Measurements from ENCODE around the gene CFAP161.
"Not testable (repeated sequence)": the region's sequence is repeated elsewhere in the genome, so short reads cannot be mapped to it uniquely, and the experiment has no call there.

Gene CFAP161

GRCh38 chr15:81157195-81157938 lies 23.3 kb downstream of the CFAP161 start:
- DNase-seq (ENCODE audit: low read depth in 1 of 2, low spot score in 1 of 2) = no peak

- no peak for DNase-seq (ENCODE audit: low read depth in 1 of 2, low spot score in 1 of 2)
Observed at GRCh38 chr15:81157939-81158223, 23.8 kb downstream of the CFAP161 start.

- not testable (repeated sequence) for DNase-seq (ENCODE audit: low read depth in 1 of 2, low spot score in 1 of 2)
Observed at GRCh38 chr15:81158561-81158960, 24.5 kb downstream of the CFAP161 start.

- no peak for DNase-seq (ENCODE audit: low read depth in 1 of 2, low spot score in 1 of 2)
Observed at GRCh38 chr15:81160312-81161159, 26.5 kb downstream of the CFAP161 start.

GRCh38 chr15:81161160-81161673 lies 27.1 kb downstream of the CFAP161 start:
- no peak for DNase-seq (ENCODE audit: low read depth in 1 of 2, low spot score in 1 of 2)

GRCh38 chr15:81161851-81162250 lies 27.8 kb downstream of the CFAP161 start:
- no peak for DNase-seq (ENCODE audit: low read depth in 1 of 2, low spot score in 1 of 2)

- DNase-seq (ENCODE audit: low read depth in 1 of 2, low spot score in 1 of 2) = no peak
Observed at GRCh38 chr15:81163961-81164800, 30.1 kb downstream of the CFAP161 start.

- no peak for DNase-seq (ENCODE audit: low read depth in 1 of 2, low spot score in 1 of 2)
Observed at GRCh38 chr15:81165535-81165934, 31.5 kb downstream of the CFAP161 start.

- no peak for DNase-seq (ENCODE audit: low read depth in 1 of 2, low spot score in 1 of 2)
Observed at GRCh38 chr15:81166636-81167305, 32.7 kb downstream of the CFAP161 start.

GRCh38 chr15:81168131-81168526 lies 34.1 kb downstream of the CFAP161 start:
- no peak for DNase-seq (ENCODE audit: low read depth in 1 of 2, low spot score in 1 of 2)

GRCh38 chr15:81168644-81169043 lies 34.6 kb downstream of the CFAP161 start:
- DNase-seq (ENCODE audit: low read depth in 1 of 2, low spot score in 1 of 2) = no peak

- DNase-seq (ENCODE audit: low read depth in 1 of 2, low spot score in 1 of 2) = no peak
Observed at GRCh38 chr15:81170511-81170910, 36.4 kb downstream of the CFAP161 start.

GRCh38 chr15:81171286-81171685 lies 37.2 kb downstream of the CFAP161 start:
- no peak for DNase-seq (ENCODE audit: low read depth in 1 of 2, low spot score in 1 of 2)

- no peak for DNase-seq (ENCODE audit: low read depth in 1 of 2, low spot score in 1 of 2)
Observed at GRCh38 chr15:81174125-81174791, 40.2 kb downstream of the CFAP161 start.

GRCh38 chr15:81174792-81175327 lies 40.8 kb downstream of the CFAP161 start:
- DNase-seq (ENCODE audit: low read depth in 1 of 2, low spot score in 1 of 2) = no peak

GRCh38 chr15:81175496-81175895 lies 41.4 kb downstream of the CFAP161 start:
- no peak for DNase-seq (ENCODE audit: low read depth in 1 of 2, low spot score in 1 of 2)

GRCh38 chr15:81176291-81176893 lies 42.3 kb downstream of the CFAP161 start:
- no peak for DNase-seq (ENCODE audit: low read depth in 1 of 2, low spot score in 1 of 2)

GRCh38 chr15:81178365-81178764 lies 44.3 kb downstream of the CFAP161 start:
- no peak for DNase-seq (ENCODE audit: low read depth in 1 of 2, low spot score in 1 of 2)

- no peak for DNase-seq (ENCODE audit: low read depth in 1 of 2, low spot score in 1 of 2)
Observed at GRCh38 chr15:81181220-81181619, 47.1 kb downstream of the CFAP161 start.

Measured in stimulated activated CD4-positive, alpha-beta T cell treated with anti-CD3 and anti-CD28 coated beads, Interleukin-15, amount 100 ng/mL, for 1 hour (primary cell).